Measurements from ENCODE around the gene EIF2B1. TPM values are rescaled to one million over a fixed set of nuclear protein-coding genes. Genes with fewer than 3 reads are reported as not detected.

Gene EIF2B1
- total RNA-seq, 1 donor from 2014 or later: 55.2 TPM

- H3K27ac ChIP-seq: no peak overlapping the region
- no peak for DNase-seq (ENCODE audit: extremely low spot score in 2 of 2)
- no peak overlapping the region for H3K4me3 ChIP-seq
- intact Hi-C loops (cut with DNase I): no loop called here
- TF ChIP-seq POLR2AphosphoS5 (IDR thresholded peaks at IDR 0.05; ENCODE audit: insufficient read depth in 1 of 2, low read depth in 1 of 2) (no peak), POLR2A (IDR thresholded peaks at IDR 0.05) (no peak)
- H3K9me3 ChIP-seq: no peaks in the 10 kb centered on the region
- peaks cover 0 to 47% of the 10 kb centered on the region in 2 donors for H3K36me3 ChIP-seq
- no peaks in the 10 kb centered on the region for H3K4me1 ChIP-seq
- no peaks in the 10 kb centered on the region for H3K27me3 ChIP-seq
These were observed 12.4 kb upstream of the EIF2B1 start for GRCh38 chr12:123645878-123646277.

DNA sequence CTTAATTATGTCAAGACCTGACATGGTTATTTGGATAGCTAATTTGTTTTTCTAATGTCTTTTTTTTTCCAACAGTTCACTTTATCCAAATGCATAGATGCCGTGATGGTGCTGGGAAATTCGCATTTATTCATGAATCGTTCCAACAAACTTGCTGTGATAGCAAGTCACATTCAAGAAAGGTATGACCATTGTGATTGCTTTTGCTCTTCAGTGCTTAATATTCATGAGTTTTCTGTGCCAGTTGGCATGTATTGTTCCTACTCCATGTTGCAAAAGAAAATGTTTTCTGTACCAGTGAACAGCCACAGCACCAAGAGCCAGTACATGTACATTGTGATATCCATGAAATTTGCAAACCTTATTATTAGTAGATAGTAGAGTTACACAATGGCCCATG is 11.9 kb upstream of the EIF2B1 start:
- Histone ChIP-seq H3K9me3 (no peaks in the 10 kb centered on the region), H3K4me1 (no peaks in the 10 kb centered on the region), H3K4me3 (no peak overlapping the region), H3K36me3 (peaks cover 0 to 47% of the 10 kb centered on the region in 2 donors), H3K27ac (no peak overlapping the region), H3K27me3 (no peaks in the 10 kb centered on the region)
- intact Hi-C loops (cut with DNase I): no loop called here
- DNase-seq (ENCODE audit: extremely low spot score in 2 of 2): no peak
- TF ChIP-seq POLR2A (IDR thresholded peaks at IDR 0.05) (no peak), CTCF (IDR thresholded peaks at IDR 0.05) (no peak), POLR2AphosphoS5 (IDR thresholded peaks at IDR 0.05; ENCODE audit: insufficient read depth in 1 of 2, low read depth in 1 of 2) (no peak)

GRCh38 chr12:123643911-123644310 is 10.4 kb upstream of the EIF2B1 start:
- no peak for DNase-seq (ENCODE audit: extremely low spot score in 2 of 2)
- Histone ChIP-seq H3K36me3 (peaks cover 0 to 37% of the 10 kb centered on the region in 2 donors), H3K4me3 (no peak overlapping the region), H3K27me3 (no peaks in the 10 kb centered on the region), H3K27ac (no peak overlapping the region), H3K4me1 (no peaks in the 10 kb centered on the region), H3K9me3 (no peaks in the 10 kb centered on the region)
- TF ChIP-seq POLR2AphosphoS5 (IDR thresholded peaks at IDR 0.05; ENCODE audit: insufficient read depth in 1 of 2, low read depth in 1 of 2) (no peak), POLR2A (IDR thresholded peaks at IDR 0.05) (no peak), CTCF (IDR thresholded peaks at IDR 0.05) (no peak)
- intact Hi-C loops (cut with DNase I): no loop called here

- Histone ChIP-seq H3K4me3 (peak overlapping the region; percentile 69 to 77), H3K9me3 (no peaks in the 10 kb centered on the region), H3K27ac (peak overlapping the region; percentile 53), H3K4me1 (peaks cover 22% of the 10 kb centered on the region), H3K36me3 (peaks cover 0 to 28% of the 10 kb centered on the region in 2 donors), H3K27me3 (no peaks in the 10 kb centered on the region)
- TF ChIP-seq CTCF (IDR thresholded peaks at IDR 0.05): no peak
- no peak for TF ChIP-seq POLR2AphosphoS5 (IDR thresholded peaks at IDR 0.05; ENCODE audit: insufficient read depth in 1 of 2, low read depth in 1 of 2)
- TF ChIP-seq POLR2A (IDR thresholded peaks at IDR 0.05): no peak
- no peak for DNase-seq (ENCODE audit: extremely low spot score in 2 of 2)
- intact Hi-C loops (cut with DNase I): no loop called here
These were observed 666 bp upstream of the EIF2B1 start for GRCh38 chr12:123634142-123634561.

- no peak for TF ChIP-seq POLR2AphosphoS5 (IDR thresholded peaks at IDR 0.05; ENCODE audit: insufficient read depth in 1 of 2, low read depth in 1 of 2)
- TF ChIP-seq CTCF (IDR thresholded peaks at IDR 0.05): no peak
- no peak for TF ChIP-seq POLR2A (IDR thresholded peaks at IDR 0.05)
- intact Hi-C loops (cut with DNase I): no loop called here
- peaks cover 5 to 73% of the 10 kb centered on the region in 2 donors for H3K36me3 ChIP-seq
- H3K27me3 ChIP-seq: no peaks in the 10 kb centered on the region
- no peak overlapping the region for H3K27ac ChIP-seq
- DNase-seq (ENCODE audit: extremely low spot score in 2 of 2): no peak
- no peaks in the 10 kb centered on the region for H3K9me3 ChIP-seq
- H3K4me1 ChIP-seq: no peaks in the 10 kb centered on the region
- H3K4me3 ChIP-seq: no peak overlapping the region
These were observed 11.6 kb downstream of the EIF2B1 start for GRCh38 chr12:123621619-123622530.
